ENCODE measurements around the gene ADCY7. TPM values are rescaled to one million over a fixed set of nuclear protein-coding genes. Genes with fewer than 3 reads are reported as not detected.

Gene ADCY7
- total RNA-seq, 1 donor = 75.9 TPM

GRCh38 chr16:50245417-50246298 is 20.7 kb upstream of the ADCY7 start:
- Histone ChIP-seq H3K27me3 (ENCODE audit: insufficient read depth, low read length) (no peaks in the 10 kb centered on the region), H3K4me1 (ENCODE audit: insufficient read depth, low read length) (peaks cover 31% of the 10 kb centered on the region), H3K4me3 (ENCODE audit: low read length) (peak overlapping the region; percentile 47), H3K9me3 (ENCODE audit: low read depth, low read length) (no peaks in the 10 kb centered on the region)

GRCh38 chr16:50246299-50247122 is 19.8 kb upstream of the ADCY7 start:
- H3K4me3 ChIP-seq (ENCODE audit: low read length) = peak overlapping the region; percentile 47
- H3K9me3 ChIP-seq (ENCODE audit: low read depth, low read length) = no peaks in the 10 kb centered on the region

GRCh38 chr16:50247123-50247905 is 19.0 kb upstream of the ADCY7 start:
- no peaks in the 10 kb centered on the region for H3K9me3 ChIP-seq (ENCODE audit: low read depth, low read length)
- peaks cover 43% of the 10 kb centered on the region for H3K4me1 ChIP-seq (ENCODE audit: insufficient read depth, low read length)
- H3K27me3 ChIP-seq (ENCODE audit: insufficient read depth, low read length) = no peaks in the 10 kb centered on the region
- H3K4me3 ChIP-seq (ENCODE audit: low read length) = no peak overlapping the region

More at GRCh38 chr16:50246299-50247122, 19.8 kb upstream of the ADCY7 start:
- Histone ChIP-seq H3K4me1 (ENCODE audit: insufficient read depth, low read length) (peaks cover 38% of the 10 kb centered on the region), H3K27me3 (ENCODE audit: insufficient read depth, low read length) (no peaks in the 10 kb centered on the region)

GRCh38 chr16:50247906-50248608 is 18.3 kb upstream of the ADCY7 start:
- no peaks in the 10 kb centered on the region for H3K9me3 ChIP-seq (ENCODE audit: low read depth, low read length)
- peaks cover 40% of the 10 kb centered on the region for H3K4me1 ChIP-seq (ENCODE audit: insufficient read depth, low read length)
- no peaks in the 10 kb centered on the region for H3K27me3 ChIP-seq (ENCODE audit: insufficient read depth, low read length)
- no peak overlapping the region for H3K4me3 ChIP-seq (ENCODE audit: low read length)

- no peak overlapping the region for H3K4me3 ChIP-seq (ENCODE audit: low read length)
- peaks cover 34% of the 10 kb centered on the region for H3K4me1 ChIP-seq (ENCODE audit: insufficient read depth, low read length)
- no peaks in the 10 kb centered on the region for H3K27me3 ChIP-seq (ENCODE audit: insufficient read depth, low read length)
- H3K9me3 ChIP-seq (ENCODE audit: low read depth, low read length) = no peaks in the 10 kb centered on the region
Observed at GRCh38 chr16:50248845-50249244, 17.5 kb upstream of the ADCY7 start.

GRCh38 chr16:50251375-50252081 is 14.8 kb upstream of the ADCY7 start:
- Histone ChIP-seq H3K27me3 (ENCODE audit: insufficient read depth, low read length) (no peaks in the 10 kb centered on the region), H3K9me3 (ENCODE audit: low read depth, low read length) (no peaks in the 10 kb centered on the region), H3K4me3 (ENCODE audit: low read length) (no peak overlapping the region), H3K4me1 (ENCODE audit: insufficient read depth, low read length) (peaks cover 22% of the 10 kb centered on the region)

- H3K4me3 ChIP-seq (ENCODE audit: low read length) = no peak overlapping the region
- peaks cover 16% of the 10 kb centered on the region for H3K4me1 ChIP-seq (ENCODE audit: insufficient read depth, low read length)
- H3K27me3 ChIP-seq (ENCODE audit: insufficient read depth, low read length) = no peaks in the 10 kb centered on the region
- H3K9me3 ChIP-seq (ENCODE audit: low read depth, low read length) = no peaks in the 10 kb centered on the region
Observed at GRCh38 chr16:50252082-50252611, 14.2 kb upstream of the ADCY7 start.

- peaks cover 14% of the 10 kb centered on the region for H3K4me1 ChIP-seq (ENCODE audit: insufficient read depth, low read length)
- no peak overlapping the region for H3K4me3 ChIP-seq (ENCODE audit: low read length)
- H3K9me3 ChIP-seq (ENCODE audit: low read depth, low read length) = no peaks in the 10 kb centered on the region
- no peaks in the 10 kb centered on the region for H3K27me3 ChIP-seq (ENCODE audit: insufficient read depth, low read length)
Observed at GRCh38 chr16:50252874-50253513, 13.4 kb upstream of the ADCY7 start.

GRCh38 chr16:50253514-50253910 is 12.8 kb upstream of the ADCY7 start:
- H3K4me1 ChIP-seq (ENCODE audit: insufficient read depth, low read length) = peaks cover 14% of the 10 kb centered on the region
- no peak overlapping the region for H3K4me3 ChIP-seq (ENCODE audit: low read length)
- no peaks in the 10 kb centered on the region for H3K9me3 ChIP-seq (ENCODE audit: low read depth, low read length)
- H3K27me3 ChIP-seq (ENCODE audit: insufficient read depth, low read length) = no peaks in the 10 kb centered on the region

- Histone ChIP-seq H3K9me3 (ENCODE audit: low read depth, low read length) (no peaks in the 10 kb centered on the region), H3K4me3 (ENCODE audit: low read length) (no peak overlapping the region), H3K27me3 (ENCODE audit: insufficient read depth, low read length) (no peaks in the 10 kb centered on the region), H3K4me1 (ENCODE audit: insufficient read depth, low read length) (peaks cover 18% of the 10 kb centered on the region)
Observed at GRCh38 chr16:50254072-50254471, 12.3 kb upstream of the ADCY7 start.

- Histone ChIP-seq H3K9me3 (ENCODE audit: low read depth, low read length) (no peaks in the 10 kb centered on the region), H3K27me3 (ENCODE audit: insufficient read depth, low read length) (no peaks in the 10 kb centered on the region), H3K4me3 (ENCODE audit: low read length) (no peak overlapping the region), H3K4me1 (ENCODE audit: insufficient read depth, low read length) (peaks cover 29% of the 10 kb centered on the region)
Observed at GRCh38 chr16:50255538-50255937, 10.8 kb upstream of the ADCY7 start.

GRCh38 chr16:50256604-50257003 is 9.7 kb upstream of the ADCY7 start:
- Histone ChIP-seq H3K27me3 (ENCODE audit: insufficient read depth, low read length) (no peaks in the 10 kb centered on the region), H3K4me1 (ENCODE audit: insufficient read depth, low read length) (peaks cover 23% of the 10 kb centered on the region), H3K4me3 (ENCODE audit: low read length) (no peak overlapping the region), H3K9me3 (ENCODE audit: low read depth, low read length) (no peaks in the 10 kb centered on the region)

- H3K27me3 ChIP-seq (ENCODE audit: insufficient read depth, low read length) = no peaks in the 10 kb centered on the region
- peaks cover 26% of the 10 kb centered on the region for H3K4me1 ChIP-seq (ENCODE audit: insufficient read depth, low read length)
- no peak overlapping the region for H3K4me3 ChIP-seq (ENCODE audit: low read length)
- H3K9me3 ChIP-seq (ENCODE audit: low read depth, low read length) = no peaks in the 10 kb centered on the region
Observed at GRCh38 chr16:50257876-50258275, 8.5 kb upstream of the ADCY7 start.
